Sigmoid colon (tissue), 7 donors: ENCODE data around the gene PSD4. TPM values are rescaled to one million over a fixed set of nuclear protein-coding genes. Genes with fewer than 3 reads are reported as not detected.

Source experiments
- DNase-seq: peaks from one replicate; pipeline ENCODE4 v3.0.0-alpha.2; 2019
- H3K27ac ChIP-seq, 4 donors: fragments of 200-600 bp; sonication (generic); one replicate each; pipeline ENCODE4 v1.5.1; 2016 to 2019; ENCODE audit warnings: mild to moderate bottlenecking in 1 of 4
- H3K27me3 ChIP-seq, 3 donors: fragments of 200-600 bp; sonication (generic); one replicate each; pipeline ENCODE4 v1.5.1; 2019; ENCODE audit warnings: mild to moderate bottlenecking in 1 of 3
- H3K36me3 ChIP-seq, 4 donors: fragments of 200-600 bp; sonication (generic); one replicate each; pipeline ENCODE4 v1.5.1; 2016 to 2019
- H3K4me1 ChIP-seq, 4 donors: fragments of 200-600 bp; sonication (generic); one replicate each; pipeline ENCODE4 v1.5.1; 2017 to 2019
- H3K4me3 ChIP-seq, 4 donors: fragments of 200-600 bp; sonication (generic); one replicate each; pipeline ENCODE4 v1.5.1; 2017 to 2019; ENCODE audit warnings: mild to moderate bottlenecking in 2 of 4, moderate library complexity in 1 of 4
- H3K9me3 ChIP-seq, 4 donors: fragments of 200-600 bp in 3 of 4; sonication (generic) in 3 of 4; one replicate each; pipeline versions ENCODE4 v1.5.1 to v1.6.1; 2013 to 2019
- EP300 ChIP-seq, 4 donors: sonication (generic); formaldehyde crosslinking; IDR thresholded peaks; one replicate each; pipeline ENCODE4 v1.6.1; 2017; ENCODE audit warnings: antibody characterized with exemption in 4 of 4
- POLR2A ChIP-seq, 2 donors: fragments of 450-650 bp; IDR thresholded peaks; one replicate each; pipeline ENCODE4 v1.6.1; 2016; ENCODE audit warnings: antibody characterized with exemption in 2 of 2, mild to moderate bottlenecking in 2 of 2, moderate library complexity in 2 of 2
- POLR2AphosphoS5 ChIP-seq, 4 donors: sonication (generic); formaldehyde crosslinking; IDR thresholded peaks; one replicate each; pipeline ENCODE4 v1.6.1; 2017; ENCODE audit warnings: antibody characterized with exemption in 4 of 4
- WGBS, 2 donors: extraction: QIAGEN DNeasy Blood & Tissue Kit; methylation state at CpG; one replicate each; pipeline ENCODE4 v1.1.7; 2013; 5-methylcytosine and 5-hydroxymethylcytosine counted together
- intact Hi-C: fragments of 100-400 bp; cut with DNase I; formaldehyde crosslinking; loops from one replicate; pipeline ENCODE4 v1.15.1; 2023
- polyA plus RNA-seq, 3 donors: library from polyadenylated mRNA; stranded (reverse); fragments of 200-250 nt; gene quantifications; one replicate each; pipeline ENCODE4 v1.2.3, GENCODE V29; 2013
- total RNA-seq, 4 donors: library from RNA; depleted of rRNA; stranded (reverse); fragments of >200 nt; gene quantifications; one replicate each; pipeline ENCODE4 v1.1.0, GENCODE V29; 2016
- TF ChIP-seq, protein P1 (sequence below), 4 experiments: fragments of 450-650 bp in 3 of 4; fragments of 200-600 bp in 1 of 4; IDR thresholded peaks; one replicate each; pipeline ENCODE4 v1.5.1; 2016 to 2019; ENCODE audit warnings: antibody characterized with exemption in 4 of 4, mild to moderate bottlenecking in 3 of 4, moderate library complexity in 2 of 4
- donor health status: healthy with polysubstance abuse.
- donor health status: Bipolar disorder and iron deficiency.
- donor health status: healthy.

PSD4 gene
- total and polyA plus RNA-seq, 7 donors, result 1.4 to 51.6 (median 6.6) TPM

DNA sequence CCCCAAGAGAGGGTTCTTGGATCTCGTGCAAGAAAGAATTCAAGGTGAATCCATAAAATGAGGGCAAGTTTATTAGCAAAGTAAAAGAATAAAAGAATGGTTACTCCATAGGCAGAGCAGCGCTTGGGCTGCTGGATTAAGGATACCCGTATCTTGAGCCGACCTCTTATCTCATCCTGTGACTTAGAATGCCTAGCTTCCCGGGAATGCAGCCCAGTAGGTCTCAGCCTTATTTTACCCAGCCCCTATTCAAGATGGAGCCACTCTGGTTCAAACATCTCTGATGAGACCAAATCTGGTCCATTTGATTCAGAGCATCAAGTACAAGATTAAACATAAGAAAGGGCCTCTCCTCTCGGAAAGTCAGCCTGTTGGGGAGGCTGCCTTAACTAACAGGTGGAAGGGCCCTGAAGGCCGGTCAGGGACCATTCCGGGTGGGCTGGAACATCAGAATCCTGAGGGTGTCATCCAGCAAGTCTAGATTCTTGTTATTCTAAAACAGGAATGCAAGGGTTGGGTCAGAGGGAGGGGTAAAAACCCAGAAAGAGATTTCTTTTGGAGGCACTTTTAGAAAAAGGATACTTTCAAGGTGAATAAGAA is 5.8 kb downstream of the PSD4 start:
- no peak for DNase-seq
- intact Hi-C loops, result no loop called here

DNA sequence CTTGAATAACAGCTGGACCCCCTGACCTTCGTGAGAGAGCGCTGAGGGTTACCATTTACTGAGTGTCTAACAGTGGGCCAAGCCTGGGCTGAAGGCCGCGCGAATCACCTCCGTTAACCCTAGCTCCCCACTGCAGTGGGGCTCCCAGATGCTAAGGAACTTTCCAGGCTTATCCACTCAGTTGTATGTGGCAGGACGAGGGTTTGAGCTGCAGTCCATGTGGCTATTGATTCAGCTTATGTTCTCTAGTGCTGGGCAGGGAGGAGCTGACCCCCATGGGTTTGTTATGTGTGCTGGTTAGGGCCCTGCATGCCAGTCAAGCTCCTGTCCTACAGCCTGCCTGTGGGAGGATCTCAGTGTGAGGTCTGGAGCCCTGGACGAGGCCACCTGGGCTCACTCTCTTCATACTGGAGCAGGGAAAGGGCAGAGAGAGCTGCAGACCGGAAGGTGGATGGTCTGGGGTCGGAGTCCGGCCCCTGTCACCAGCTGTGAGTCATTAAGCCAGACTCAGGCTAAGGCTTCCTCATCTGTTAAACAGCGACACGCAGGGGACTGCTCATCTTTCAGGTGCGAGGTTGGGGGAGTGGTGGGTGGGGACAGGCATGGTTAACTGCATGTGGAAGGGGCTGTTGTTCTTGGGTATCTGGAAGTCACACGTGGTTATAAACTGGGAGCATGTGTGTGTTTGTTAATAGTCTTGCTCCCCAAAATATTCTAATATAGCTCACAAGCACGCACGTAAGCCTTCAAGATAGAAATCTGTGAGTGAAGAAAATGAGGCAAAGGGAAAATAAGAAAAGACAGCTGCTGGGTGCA is 6.6 kb downstream of the PSD4 start:
- H3K27ac ChIP-seq, result no peak overlapping the region
- no peaks in the 10 kb centered on the region for H3K4me1 ChIP-seq
- DNase-seq, result no peak
- H3K27me3 ChIP-seq, result no peaks in the 10 kb centered on the region
- intact Hi-C loops, result no loop called here
- no peaks in the 10 kb centered on the region for H3K9me3 ChIP-seq
- H3K36me3 ChIP-seq, result no peaks in the 10 kb centered on the region
- 76 to 84% methylated on average over 17 of the region's 17 CpGs for WGBS, 2 donors
- TF ChIP-seq POLR2A (IDR thresholded peaks at IDR 0.05) (no peak), POLR2AphosphoS5 (IDR thresholded peaks at IDR 0.05) (no peak), EP300 (IDR thresholded peaks at IDR 0.05) (no peak)
- TF ChIP-seq, protein P1, sequence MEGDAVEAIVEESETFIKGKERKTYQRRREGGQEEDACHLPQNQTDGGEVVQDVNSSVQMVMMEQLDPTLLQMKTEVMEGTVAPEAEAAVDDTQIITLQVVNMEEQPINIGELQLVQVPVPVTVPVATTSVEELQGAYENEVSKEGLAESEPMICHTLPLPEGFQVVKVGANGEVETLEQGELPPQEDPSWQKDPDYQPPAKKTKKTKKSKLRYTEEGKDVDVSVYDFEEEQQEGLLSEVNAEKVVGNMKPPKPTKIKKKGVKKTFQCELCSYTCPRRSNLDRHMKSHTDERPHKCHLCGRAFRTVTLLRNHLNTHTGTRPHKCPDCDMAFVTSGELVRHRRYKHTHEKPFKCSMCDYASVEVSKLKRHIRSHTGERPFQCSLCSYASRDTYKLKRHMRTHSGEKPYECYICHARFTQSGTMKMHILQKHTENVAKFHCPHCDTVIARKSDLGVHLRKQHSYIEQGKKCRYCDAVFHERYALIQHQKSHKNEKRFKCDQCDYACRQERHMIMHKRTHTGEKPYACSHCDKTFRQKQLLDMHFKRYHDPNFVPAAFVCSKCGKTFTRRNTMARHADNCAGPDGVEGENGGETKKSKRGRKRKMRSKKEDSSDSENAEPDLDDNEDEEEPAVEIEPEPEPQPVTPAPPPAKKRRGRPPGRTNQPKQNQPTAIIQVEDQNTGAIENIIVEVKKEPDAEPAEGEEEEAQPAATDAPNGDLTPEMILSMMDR (IDR thresholded peaks at IDR 0.05), result no peak
- no peak overlapping the region for H3K4me3 ChIP-seq

More for the DNA sequence above, 5.8 kb downstream of the PSD4 start:
- no peaks in the 10 kb centered on the region for H3K4me1 ChIP-seq
- no peak overlapping the region for H3K27ac ChIP-seq
- TF ChIP-seq POLR2A (IDR thresholded peaks at IDR 0.05), result no peak
- TF ChIP-seq, protein P1 (IDR thresholded peaks at IDR 0.05), result no peak
- TF ChIP-seq EP300 (IDR thresholded peaks at IDR 0.05), result no peak
- no peak for TF ChIP-seq POLR2AphosphoS5 (IDR thresholded peaks at IDR 0.05)
- no peaks in the 10 kb centered on the region for H3K27me3 ChIP-seq
- H3K36me3 ChIP-seq, result no peaks in the 10 kb centered on the region
- H3K9me3 ChIP-seq, result no peaks in the 10 kb centered on the region
- H3K4me3 ChIP-seq, result no peak overlapping the region
- 95 to 98% methylated on average over 8 of the region's 8 CpGs for WGBS, 2 donors

DNA sequence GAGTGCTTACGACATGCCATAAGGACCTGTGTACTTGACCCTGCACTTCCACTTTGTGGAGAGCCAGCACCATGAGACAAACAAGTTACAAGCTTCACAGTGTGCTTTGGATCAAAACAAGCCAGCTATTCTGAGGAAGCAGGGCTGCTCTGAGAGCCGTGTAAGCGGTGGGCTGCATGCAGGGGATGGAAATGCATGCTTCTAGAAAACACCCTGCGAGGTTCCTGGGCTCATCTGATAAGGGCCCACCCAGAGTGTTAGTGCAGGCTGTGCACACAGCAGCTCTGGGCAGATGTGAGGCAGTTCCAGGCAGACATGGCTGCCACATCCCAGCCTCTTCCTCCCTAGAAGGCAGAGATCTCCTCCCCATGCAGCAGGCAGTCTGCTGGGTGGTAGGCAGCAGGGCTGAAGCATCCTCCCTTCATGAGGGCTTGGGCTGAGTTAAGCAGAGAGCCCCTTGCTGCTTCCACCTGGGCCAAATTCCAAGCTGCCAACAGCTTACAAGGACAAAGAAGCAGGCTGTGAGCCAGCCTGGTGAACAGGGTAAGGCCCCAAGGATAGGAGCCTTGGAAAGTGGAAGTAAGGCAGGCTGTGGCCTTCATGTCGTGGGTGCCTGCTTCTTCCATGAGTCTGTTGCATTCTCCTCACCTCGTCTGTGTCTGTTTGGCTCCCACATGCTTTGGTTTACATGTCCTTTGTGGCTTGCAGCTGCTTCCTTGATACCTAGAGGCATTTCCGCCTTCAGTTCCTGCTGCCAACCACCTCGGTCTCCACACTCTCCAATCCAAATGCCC is 7.7 kb downstream of the PSD4 start:
- no peak overlapping the region for H3K4me3 ChIP-seq
- H3K27me3 ChIP-seq, result no peaks in the 10 kb centered on the region
- no peaks in the 10 kb centered on the region for H3K9me3 ChIP-seq
- no peaks in the 10 kb centered on the region for H3K36me3 ChIP-seq
- 46 to 69% methylated on average over 8 of the region's 8 CpGs for WGBS, 2 donors
- intact Hi-C loops, result no loop called here
- H3K27ac ChIP-seq, result no peak overlapping the region
- no peaks in the 10 kb centered on the region for H3K4me1 ChIP-seq
- TF ChIP-seq POLR2AphosphoS5 (IDR thresholded peaks at IDR 0.05) (no peak), POLR2A (IDR thresholded peaks at IDR 0.05) (no peak), EP300 (IDR thresholded peaks at IDR 0.05) (no peak)
- TF ChIP-seq, protein P1 (IDR thresholded peaks at IDR 0.05), result no peak
- DNase-seq, result no peak

DNA sequence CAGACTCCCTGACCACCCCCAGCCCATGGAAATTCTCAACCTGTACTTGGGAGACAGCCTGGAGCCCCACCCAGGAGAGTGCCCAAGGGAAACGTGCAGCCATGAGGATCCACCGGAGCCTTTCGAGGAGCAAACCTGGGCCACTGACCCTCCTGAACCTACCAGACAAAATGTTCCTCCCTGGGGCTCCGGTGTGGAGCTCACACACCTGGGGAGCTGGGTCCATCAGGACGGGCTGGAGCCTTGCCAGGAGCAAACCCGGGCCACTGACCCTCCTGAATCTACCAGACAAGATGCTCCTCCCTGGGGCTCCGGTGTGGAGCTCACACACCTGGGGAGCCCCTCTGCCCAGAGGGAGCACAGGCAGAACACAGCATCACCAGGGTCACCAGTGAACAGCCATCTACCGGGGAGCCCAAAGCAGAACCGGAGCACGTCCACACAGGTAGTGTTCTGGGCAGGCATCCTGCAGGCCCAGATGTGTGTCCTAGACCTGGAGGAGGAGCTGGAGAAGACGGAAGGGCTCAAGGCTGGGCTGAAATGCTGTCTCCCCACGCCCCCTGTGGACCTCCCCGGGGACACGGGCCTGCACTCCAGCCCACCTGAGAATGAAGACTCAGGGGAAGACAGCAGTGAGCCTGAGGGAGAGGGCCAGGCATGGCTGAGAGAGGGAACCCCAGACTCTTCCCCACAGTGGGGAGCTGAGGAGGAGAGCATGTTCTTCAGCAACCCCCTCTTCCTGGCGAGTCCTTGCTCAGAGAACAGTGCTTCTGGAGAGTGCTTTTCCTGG is 8.9 kb downstream of the PSD4 start:
- no peak for DNase-seq
- intact Hi-C loops, result no loop called here
- 94 to 95% methylated on average over 15 of the region's 15 CpGs for WGBS, 2 donors
- Histone ChIP-seq H3K27ac (no peak overlapping the region), H3K4me1 (no peaks in the 10 kb centered on the region), H3K36me3 (no peaks in the 10 kb centered on the region), H3K4me3 (no peak overlapping the region), H3K27me3 (no peaks in the 10 kb centered on the region), H3K9me3 (no peaks in the 10 kb centered on the region)
- no peak for TF ChIP-seq EP300 (IDR thresholded peaks at IDR 0.05)
- TF ChIP-seq, protein P1 (IDR thresholded peaks at IDR 0.05), result no peak
- TF ChIP-seq POLR2AphosphoS5 (IDR thresholded peaks at IDR 0.05), result no peak
- TF ChIP-seq POLR2A (IDR thresholded peaks at IDR 0.05), result no peak
